Progenitor cell of endocrine pancreas (in vitro differentiated cells): ENCODE measurements around the gene ATG13. TPM values are rescaled to one million over a fixed set of nuclear protein-coding genes. Genes with fewer than 3 reads are reported as not detected.

ENCODE experiments used
- DNase-seq: peaks from one replicate; pipeline ENCODE4 v3.0.0; 2021; ENCODE audit warnings: low spot score; ENCODE audit not compliant: unreplicated experiment
- H3K27ac Mint-ChIP-seq: 2 replicates; pipeline ENCODE4 v1.8.0; 2021; ENCODE audit warnings: mild to moderate bottlenecking, moderate library complexity, mixed read lengths
- H3K27me3 Mint-ChIP-seq: 2 replicates; pipeline ENCODE4 v1.8.0; 2021; ENCODE audit warnings: mixed read lengths
- H3K36me3 Mint-ChIP-seq: 2 replicates; pipeline ENCODE4 v1.8.0; 2022; ENCODE audit warnings: mixed read lengths; ENCODE audit not compliant: insufficient read depth
- H3K4me1 Mint-ChIP-seq: 2 replicates; pipeline ENCODE4 v1.8.0; 2021; ENCODE audit warnings: low read depth, mixed read lengths
- H3K4me3 Mint-ChIP-seq: 2 replicates; pipeline ENCODE4 v1.8.0; 2021; ENCODE audit warnings: low read depth, mild to moderate bottlenecking, moderate library complexity, mixed read lengths
- H3K9me3 Mint-ChIP-seq: 2 replicates; pipeline ENCODE4 v1.8.0; 2021; ENCODE audit warnings: low read depth, mixed read lengths
- CTCF ChIP-seq: fragments of 200-600 bp; sonication (generic); IDR thresholded peaks from one replicate; pipeline ENCODE4 v1.5.0; 2021; ENCODE audit warnings: antibody characterized with exemption, mild to moderate bottlenecking; ENCODE audit not compliant: unreplicated experiment
- total RNA-seq: library from RNA; stranded (reverse); gene quantifications from 2 replicates; pipeline ENCODE4 v1.2.1, GENCODE V29; 2021

The ATG13 gene
- total RNA-seq, 1 donor from 2014 or later = 69.8 TPM

DNA sequence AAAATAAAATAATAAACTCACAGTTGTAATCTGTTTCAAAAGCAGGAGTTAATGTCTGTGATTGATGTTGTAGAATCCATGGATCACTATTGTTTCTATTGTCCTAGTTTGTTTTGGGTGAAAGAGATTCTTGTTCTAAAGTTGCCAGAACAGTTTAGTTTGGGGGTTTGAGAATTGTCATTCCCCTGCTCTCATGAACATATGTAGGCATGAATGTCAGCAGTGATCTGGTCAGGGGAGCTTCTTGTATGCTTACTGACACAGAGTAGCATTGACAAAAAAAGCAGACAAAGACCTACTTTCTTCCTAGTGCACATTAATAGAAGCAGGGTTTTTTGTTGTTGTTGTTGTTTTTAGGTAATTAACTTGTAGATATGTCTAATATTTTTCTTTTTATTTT, 44.5 kb downstream of the ATG13 start:
- no peak for DNase-seq
- H3K4me1 Mint-ChIP-seq = no peaks in the 10 kb centered on the region
- H3K27me3 Mint-ChIP-seq = no peaks in the 10 kb centered on the region
- no peak overlapping the region for H3K27ac Mint-ChIP-seq
- peaks cover 24% of the 10 kb centered on the region for H3K36me3 Mint-ChIP-seq
- H3K4me3 Mint-ChIP-seq = no peak overlapping the region
- TF ChIP-seq CTCF = no peak
- H3K9me3 Mint-ChIP-seq = no peaks in the 10 kb centered on the region

DNA sequence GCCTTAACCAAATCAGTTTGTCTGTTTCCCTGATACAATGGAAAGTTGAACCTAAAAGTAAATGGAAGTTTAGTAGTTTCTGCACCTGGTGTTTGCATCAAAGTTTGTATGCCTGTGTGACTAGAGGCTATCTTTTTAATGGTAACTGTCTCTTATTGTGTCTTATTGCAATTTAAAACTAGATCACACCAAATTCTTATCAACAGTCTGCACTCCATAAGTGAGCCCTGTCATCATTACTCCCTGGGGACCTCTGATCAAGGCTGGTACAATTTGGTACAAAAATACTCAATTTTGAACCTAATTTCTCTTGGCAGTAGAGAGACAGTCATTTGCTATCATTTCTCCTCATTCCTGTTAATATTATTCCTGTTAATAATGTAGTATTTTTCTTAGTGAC, 45.0 kb downstream of the ATG13 start:
- H3K27me3 Mint-ChIP-seq = no peaks in the 10 kb centered on the region
- no peak for TF ChIP-seq CTCF
- H3K4me1 Mint-ChIP-seq = no peaks in the 10 kb centered on the region
- H3K4me3 Mint-ChIP-seq = no peak overlapping the region
- H3K27ac Mint-ChIP-seq = no peak overlapping the region
- no peaks in the 10 kb centered on the region for H3K9me3 Mint-ChIP-seq
- H3K36me3 Mint-ChIP-seq = peaks cover 27% of the 10 kb centered on the region
- DNase-seq = no peak

- no peak for TF ChIP-seq CTCF
- no peak overlapping the region for H3K4me3 Mint-ChIP-seq
- peaks cover 25% of the 10 kb centered on the region for H3K36me3 Mint-ChIP-seq
- DNase-seq = no peak
- H3K27ac Mint-ChIP-seq = no peak overlapping the region
- H3K9me3 Mint-ChIP-seq = no peaks in the 10 kb centered on the region
- H3K27me3 Mint-ChIP-seq = no peaks in the 10 kb centered on the region
- H3K4me1 Mint-ChIP-seq = no peaks in the 10 kb centered on the region
Measured at GRCh38 chr11:46663277-46663940, 46.1 kb downstream of the ATG13 start.

- no peaks in the 10 kb centered on the region for H3K4me1 Mint-ChIP-seq
- H3K27ac Mint-ChIP-seq = no peak overlapping the region
- H3K9me3 Mint-ChIP-seq = no peaks in the 10 kb centered on the region
- no peak for TF ChIP-seq CTCF
- H3K4me3 Mint-ChIP-seq = no peak overlapping the region
- no peaks in the 10 kb centered on the region for H3K27me3 Mint-ChIP-seq
- DNase-seq = no peak
- H3K36me3 Mint-ChIP-seq = peaks cover 24% of the 10 kb centered on the region
Measured at GRCh38 chr11:46664612-46665011, 47.3 kb downstream of the ATG13 start.

DNA sequence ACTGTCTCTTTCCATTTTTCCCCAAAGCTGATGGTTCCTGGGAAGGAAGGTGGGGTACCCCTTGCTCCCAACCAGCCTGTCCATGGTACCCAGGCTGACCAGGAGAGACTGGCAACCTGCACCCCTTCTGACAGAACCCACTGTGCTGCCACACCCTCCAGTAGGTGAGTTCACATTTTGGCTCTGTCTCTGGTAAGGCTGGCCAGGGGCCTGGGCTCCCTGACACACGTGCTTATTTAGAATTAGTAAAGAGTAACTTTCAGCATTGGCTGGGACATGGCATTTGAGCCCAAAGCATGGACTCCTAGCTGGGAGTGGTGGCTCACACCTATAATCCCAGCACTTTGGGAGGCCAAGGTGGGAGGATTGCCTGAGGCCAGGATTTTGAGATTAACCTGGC, 48.0 kb downstream of the ATG13 start:
- no peak for TF ChIP-seq CTCF
- DNase-seq = no peak
- Mint-ChIP-seq H3K27me3 (no peaks in the 10 kb centered on the region), H3K36me3 (peaks cover 24% of the 10 kb centered on the region), H3K4me3 (no peak overlapping the region), H3K27ac (no peak overlapping the region), H3K9me3 (no peaks in the 10 kb centered on the region), H3K4me1 (no peaks in the 10 kb centered on the region)
